Mammary epithelial cell (primary cell): ENCODE measurements around the gene P4HB.

ENCODE experiments used
- EZH2 ChIP-seq: IDR thresholded peaks from 2 replicates; pipeline ENCODE4 v1.6.1; 2012; ENCODE audit warnings: low read length, inconsistent platforms, borderline replicate concordance
- TF ChIP-seq, protein P1 (sequence below), 2 donors: IDR thresholded peaks in 1 of 2; conservative IDR thresholded peaks in 1 of 2; 2 replicates each; pipeline ENCODE4 v1.5.1; 2011 to 2012; ENCODE audit warnings: inconsistent platforms in 2 of 2, low read length in 2 of 2, mild to moderate bottlenecking in 2 of 2, control low read depth in 1 of 2, low read depth in 1 of 2; ENCODE audit not compliant: insufficient read depth in 1 of 2; ENCODE audit errors: extremely low read depth in 1 of 2

DNA sequence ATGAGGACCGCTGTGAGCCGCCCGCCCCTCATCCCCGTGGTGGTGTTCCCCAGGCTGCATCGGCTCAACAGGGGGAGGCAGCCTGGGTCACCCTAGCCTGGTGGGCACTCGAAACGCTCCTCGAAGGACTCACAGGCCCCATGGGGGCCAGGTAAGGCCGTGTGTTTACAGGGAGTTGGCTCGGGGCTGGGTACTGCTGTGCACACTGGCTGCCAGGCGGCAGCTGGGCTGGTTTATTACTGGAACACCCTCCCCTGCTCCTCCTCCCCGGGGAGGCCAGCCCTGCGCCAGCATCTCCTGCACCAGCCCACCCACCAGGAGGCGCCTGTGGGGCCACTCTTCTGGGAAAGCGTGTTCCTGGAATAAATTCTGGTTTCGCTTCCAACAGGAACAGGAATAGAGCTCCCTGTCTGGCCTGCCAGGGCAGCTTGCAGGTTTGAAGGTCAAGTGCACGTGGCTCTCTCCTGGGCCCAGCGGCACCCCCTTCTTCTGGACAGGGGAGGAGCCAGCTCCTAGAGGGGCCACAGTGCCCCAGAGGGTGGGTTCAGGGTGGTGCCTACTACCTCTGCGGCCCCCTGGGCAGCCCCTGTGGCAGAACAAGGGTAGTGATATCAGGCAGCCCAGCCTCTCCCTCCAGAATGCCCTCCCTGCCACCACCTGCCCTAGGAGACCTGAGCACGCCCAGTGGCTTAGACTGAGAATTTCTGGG lies 38.6 kb downstream of the P4HB start:
- TF ChIP-seq, protein P1, sequence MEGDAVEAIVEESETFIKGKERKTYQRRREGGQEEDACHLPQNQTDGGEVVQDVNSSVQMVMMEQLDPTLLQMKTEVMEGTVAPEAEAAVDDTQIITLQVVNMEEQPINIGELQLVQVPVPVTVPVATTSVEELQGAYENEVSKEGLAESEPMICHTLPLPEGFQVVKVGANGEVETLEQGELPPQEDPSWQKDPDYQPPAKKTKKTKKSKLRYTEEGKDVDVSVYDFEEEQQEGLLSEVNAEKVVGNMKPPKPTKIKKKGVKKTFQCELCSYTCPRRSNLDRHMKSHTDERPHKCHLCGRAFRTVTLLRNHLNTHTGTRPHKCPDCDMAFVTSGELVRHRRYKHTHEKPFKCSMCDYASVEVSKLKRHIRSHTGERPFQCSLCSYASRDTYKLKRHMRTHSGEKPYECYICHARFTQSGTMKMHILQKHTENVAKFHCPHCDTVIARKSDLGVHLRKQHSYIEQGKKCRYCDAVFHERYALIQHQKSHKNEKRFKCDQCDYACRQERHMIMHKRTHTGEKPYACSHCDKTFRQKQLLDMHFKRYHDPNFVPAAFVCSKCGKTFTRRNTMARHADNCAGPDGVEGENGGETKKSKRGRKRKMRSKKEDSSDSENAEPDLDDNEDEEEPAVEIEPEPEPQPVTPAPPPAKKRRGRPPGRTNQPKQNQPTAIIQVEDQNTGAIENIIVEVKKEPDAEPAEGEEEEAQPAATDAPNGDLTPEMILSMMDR (conservative IDR thresholded peaks at IDR 0.05 in 1 of 2, IDR thresholded peaks at IDR 0.05 in 1 of 2; ENCODE audit: extremely low read depth in 1 of 2, insufficient read depth in 1 of 2, low read depth in 1 of 2, low read length in 2 of 2) = peak; percentile 58 to 76
- no peak for TF ChIP-seq EZH2
